Neural cell (in vitro differentiated cells): ENCODE measurements around the gene CENPP.

ENCODE experiments used
- EZH2 ChIP-seq: fragments of 200-600, 300-800 bp; shearing (Covaris generic), sonication (generic); IDR thresholded peaks from 2 replicates; pipeline ENCODE4 v1.6.1; 2014; ENCODE audit warnings: antibody characterized with exemption, low read length, borderline replicate concordance, mild to moderate bottlenecking; ENCODE audit not compliant: insufficient read depth, poor library complexity, severe bottlenecking
- POLR2AphosphoS5 ChIP-seq: IDR thresholded peaks from 2 replicates; pipeline ENCODE4 v1.6.1; 2012
- REST ChIP-seq: IDR thresholded peaks from 2 replicates; pipeline ENCODE4 v1.6.1; 2012; ENCODE audit warnings: borderline replicate concordance
- TF ChIP-seq, protein P1 (sequence below): fragments of 450-650 bp; IDR thresholded peaks from 2 replicates; pipeline ENCODE4 v1.5.1; 2014; ENCODE audit warnings: antibody characterized with exemption, mild to moderate bottlenecking, moderate library complexity; ENCODE audit not compliant: poor library complexity, severe bottlenecking

- TF ChIP-seq, protein P1, sequence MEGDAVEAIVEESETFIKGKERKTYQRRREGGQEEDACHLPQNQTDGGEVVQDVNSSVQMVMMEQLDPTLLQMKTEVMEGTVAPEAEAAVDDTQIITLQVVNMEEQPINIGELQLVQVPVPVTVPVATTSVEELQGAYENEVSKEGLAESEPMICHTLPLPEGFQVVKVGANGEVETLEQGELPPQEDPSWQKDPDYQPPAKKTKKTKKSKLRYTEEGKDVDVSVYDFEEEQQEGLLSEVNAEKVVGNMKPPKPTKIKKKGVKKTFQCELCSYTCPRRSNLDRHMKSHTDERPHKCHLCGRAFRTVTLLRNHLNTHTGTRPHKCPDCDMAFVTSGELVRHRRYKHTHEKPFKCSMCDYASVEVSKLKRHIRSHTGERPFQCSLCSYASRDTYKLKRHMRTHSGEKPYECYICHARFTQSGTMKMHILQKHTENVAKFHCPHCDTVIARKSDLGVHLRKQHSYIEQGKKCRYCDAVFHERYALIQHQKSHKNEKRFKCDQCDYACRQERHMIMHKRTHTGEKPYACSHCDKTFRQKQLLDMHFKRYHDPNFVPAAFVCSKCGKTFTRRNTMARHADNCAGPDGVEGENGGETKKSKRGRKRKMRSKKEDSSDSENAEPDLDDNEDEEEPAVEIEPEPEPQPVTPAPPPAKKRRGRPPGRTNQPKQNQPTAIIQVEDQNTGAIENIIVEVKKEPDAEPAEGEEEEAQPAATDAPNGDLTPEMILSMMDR = no peak
- TF ChIP-seq REST (no peak), POLR2AphosphoS5 (no peak), EZH2 (no peak)
Observed at GRCh38 chr9:92385001-92385400, 59.2 kb downstream of the CENPP start.
